GM12801 (cell line): ENCODE results near the gene DUSP3.

ENCODE experiments used
- TF ChIP-seq, protein P1 (sequence below): IDR thresholded peaks from one replicate; pipeline ENCODE4 v1.5.1; 2011; ENCODE audit warnings: control low read depth; ENCODE audit not compliant: insufficient read length; ENCODE audit errors: extremely low read depth

The DUSP3 gene

DNA sequence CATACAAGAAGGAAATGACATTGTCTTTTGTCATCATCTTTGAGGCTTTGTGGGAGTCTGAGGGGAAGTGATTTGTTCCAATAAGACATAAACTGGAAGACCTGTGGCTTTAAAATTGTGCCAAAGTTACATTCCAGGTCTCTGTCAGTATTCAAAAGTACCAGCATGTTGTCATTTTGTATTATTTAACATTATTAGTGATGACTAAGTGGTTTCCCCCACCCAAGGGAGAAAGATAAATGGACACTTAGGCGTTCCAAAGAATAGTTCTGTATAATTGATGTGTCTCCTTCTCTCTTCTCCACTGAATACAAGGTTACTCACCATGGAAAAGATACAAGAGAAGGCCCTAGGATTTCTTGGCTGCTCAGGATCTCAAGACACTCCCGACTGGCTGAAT lies 5.3 kb upstream of the DUSP3 start:
- TF ChIP-seq, protein P1, sequence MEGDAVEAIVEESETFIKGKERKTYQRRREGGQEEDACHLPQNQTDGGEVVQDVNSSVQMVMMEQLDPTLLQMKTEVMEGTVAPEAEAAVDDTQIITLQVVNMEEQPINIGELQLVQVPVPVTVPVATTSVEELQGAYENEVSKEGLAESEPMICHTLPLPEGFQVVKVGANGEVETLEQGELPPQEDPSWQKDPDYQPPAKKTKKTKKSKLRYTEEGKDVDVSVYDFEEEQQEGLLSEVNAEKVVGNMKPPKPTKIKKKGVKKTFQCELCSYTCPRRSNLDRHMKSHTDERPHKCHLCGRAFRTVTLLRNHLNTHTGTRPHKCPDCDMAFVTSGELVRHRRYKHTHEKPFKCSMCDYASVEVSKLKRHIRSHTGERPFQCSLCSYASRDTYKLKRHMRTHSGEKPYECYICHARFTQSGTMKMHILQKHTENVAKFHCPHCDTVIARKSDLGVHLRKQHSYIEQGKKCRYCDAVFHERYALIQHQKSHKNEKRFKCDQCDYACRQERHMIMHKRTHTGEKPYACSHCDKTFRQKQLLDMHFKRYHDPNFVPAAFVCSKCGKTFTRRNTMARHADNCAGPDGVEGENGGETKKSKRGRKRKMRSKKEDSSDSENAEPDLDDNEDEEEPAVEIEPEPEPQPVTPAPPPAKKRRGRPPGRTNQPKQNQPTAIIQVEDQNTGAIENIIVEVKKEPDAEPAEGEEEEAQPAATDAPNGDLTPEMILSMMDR, result no peak

DNA sequence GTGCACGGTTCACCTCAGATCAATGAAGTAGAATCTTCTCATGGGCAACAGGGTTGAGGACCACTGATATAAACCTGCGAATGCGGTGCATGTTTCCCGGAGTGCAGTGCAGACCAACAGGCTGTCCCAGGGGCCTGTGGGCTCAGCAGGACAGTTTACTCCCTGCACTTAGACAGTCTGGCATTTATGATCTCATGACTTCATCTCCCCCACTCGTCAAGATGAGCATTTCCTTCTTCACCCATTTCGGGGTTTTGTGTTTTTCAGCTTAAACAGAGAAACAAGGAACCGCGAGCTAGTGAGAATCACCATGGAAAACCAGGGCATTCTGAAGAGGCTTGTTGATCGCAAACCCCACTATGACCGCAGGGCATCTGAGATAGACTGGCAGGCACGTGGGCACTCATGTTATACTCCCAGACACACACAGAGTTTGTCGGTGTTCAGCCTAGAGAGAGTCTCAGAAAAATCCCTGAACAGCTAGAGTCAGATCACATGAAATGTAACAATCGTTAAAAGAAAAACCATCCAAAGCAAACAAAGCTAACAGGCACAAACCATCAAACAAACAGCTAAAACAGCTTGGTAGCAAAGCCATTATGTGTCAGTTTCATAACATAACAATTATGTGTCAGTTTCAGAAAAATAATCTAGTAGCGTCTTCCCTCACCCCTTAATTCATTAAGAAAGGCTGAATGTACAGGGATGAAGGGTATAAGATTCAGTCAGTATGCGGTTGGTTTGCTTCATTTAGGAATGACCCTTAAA lies 4.3 kb upstream of the DUSP3 start:
- TF ChIP-seq, protein P1, result no peak

DNA sequence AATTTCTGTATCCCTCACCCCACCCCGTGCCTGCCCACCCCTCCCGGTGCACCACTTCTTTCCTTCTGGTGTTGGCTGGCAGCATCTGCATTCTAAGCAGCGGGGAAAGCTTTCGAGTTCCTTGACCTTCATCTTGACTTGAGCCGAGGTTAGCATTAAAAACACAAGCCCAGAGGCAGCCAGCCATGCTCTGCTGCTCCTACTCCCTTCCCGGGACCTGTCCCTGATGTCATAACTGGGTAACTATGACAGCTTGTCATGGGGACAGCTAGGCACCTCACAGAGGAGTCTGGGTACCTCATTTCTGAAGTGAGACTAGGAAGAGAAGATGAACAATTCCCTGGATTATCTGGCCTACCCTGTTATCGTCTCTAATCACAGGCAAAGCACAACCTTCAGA lies 1.4 kb upstream of the DUSP3 start, which contains the start of gene CFAP97D1:
TSS of gene CFAP97D1 (plus strand) at position 301 of the 400 bp plus-strand sequence. CDS start at position 329, 28 bp downstream.
- TF ChIP-seq, protein P1, result no peak

DNA sequence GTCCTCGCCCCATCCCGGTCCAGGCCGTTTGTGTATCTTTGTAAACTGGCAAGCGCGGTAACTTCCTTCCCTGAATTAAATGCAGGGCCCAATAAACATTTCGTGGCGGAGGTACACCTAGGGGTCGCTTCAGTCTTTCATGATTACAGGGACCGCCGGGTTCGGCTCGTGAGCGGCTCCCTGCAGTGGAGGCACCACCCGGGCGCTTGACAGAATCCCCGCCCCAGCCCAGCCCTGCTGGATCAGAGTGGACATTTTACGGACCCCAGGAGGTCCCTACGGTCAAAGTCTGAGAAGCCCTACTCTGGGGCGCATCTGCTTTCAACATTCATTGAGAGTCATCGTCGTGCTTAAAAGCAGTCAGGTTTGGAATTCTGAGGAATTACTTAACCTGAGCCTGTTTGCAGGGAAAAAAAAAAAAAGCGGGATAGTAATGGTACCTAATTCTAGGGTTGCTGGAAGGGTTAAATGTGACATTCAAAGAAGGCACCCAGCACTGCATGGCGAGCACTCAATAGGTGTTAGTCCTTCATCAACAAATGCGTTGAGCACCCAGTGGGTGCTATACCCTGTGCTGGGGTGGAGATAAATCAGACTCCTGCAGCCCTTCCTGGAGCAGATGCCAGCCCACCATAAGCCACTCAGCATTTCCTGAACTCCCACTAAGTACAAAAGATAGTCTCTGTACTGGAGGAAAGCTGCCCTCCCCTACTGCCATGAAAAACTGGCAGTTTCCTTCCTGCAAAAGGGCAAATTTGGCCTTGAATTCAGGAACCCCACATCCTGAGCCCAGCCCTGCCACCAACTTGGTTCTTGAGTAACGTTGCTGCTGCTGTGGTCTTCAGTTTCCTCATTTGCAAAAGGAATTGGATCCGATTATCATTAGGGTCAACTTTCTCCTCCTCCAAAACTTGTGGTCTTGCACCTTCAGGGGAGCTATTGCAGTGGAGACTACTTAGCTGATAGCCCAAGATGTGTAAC lies 658 bp upstream of the DUSP3 start:
- TF ChIP-seq, protein P1, result no peak

DNA sequence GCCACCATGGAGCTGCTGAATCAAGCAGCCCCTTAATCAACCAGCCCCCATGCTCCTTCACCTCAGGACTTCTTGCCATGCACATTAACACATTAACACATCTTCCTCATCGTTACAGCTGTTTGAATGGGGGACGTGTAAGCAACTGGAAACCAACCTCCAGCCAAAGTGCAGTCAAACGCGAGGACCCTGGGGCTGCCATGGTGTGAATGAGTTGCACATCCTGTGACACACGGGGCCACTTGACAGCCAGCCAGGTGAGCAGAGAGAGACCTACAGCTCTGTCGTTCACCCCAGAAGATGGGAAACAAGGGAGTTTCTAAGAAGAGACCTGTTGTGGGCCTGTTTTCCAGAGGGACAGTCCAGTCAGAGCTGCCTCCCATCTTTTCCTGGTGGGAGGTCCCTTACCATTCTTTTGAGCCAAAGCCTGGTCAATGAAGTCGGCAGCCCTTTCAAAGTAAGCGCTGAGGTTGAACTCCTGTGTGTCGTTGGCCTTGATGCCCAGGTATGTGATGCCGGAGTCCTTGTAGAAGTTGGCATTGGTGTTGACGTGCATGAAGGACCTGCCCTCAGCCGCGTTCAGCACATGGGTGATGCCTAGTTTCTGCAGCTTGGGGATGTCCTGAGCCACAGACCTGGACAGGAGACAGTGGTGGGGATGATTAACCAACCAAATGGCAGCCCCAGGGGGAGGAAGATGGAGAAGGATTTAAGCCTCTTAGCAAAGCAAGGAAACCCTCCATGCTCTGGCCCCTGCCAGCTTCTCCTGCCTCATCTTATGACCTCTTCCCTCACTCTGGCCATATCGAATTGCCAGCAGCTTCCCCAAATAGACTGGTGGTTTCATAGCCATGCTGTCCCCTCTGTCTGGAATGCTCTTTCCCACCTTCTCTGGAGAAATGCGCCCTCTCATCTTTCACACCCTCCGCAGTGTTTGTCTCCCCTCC lies 4.2 kb downstream of the DUSP3 start:
- TF ChIP-seq, protein P1, result no peak

DNA sequence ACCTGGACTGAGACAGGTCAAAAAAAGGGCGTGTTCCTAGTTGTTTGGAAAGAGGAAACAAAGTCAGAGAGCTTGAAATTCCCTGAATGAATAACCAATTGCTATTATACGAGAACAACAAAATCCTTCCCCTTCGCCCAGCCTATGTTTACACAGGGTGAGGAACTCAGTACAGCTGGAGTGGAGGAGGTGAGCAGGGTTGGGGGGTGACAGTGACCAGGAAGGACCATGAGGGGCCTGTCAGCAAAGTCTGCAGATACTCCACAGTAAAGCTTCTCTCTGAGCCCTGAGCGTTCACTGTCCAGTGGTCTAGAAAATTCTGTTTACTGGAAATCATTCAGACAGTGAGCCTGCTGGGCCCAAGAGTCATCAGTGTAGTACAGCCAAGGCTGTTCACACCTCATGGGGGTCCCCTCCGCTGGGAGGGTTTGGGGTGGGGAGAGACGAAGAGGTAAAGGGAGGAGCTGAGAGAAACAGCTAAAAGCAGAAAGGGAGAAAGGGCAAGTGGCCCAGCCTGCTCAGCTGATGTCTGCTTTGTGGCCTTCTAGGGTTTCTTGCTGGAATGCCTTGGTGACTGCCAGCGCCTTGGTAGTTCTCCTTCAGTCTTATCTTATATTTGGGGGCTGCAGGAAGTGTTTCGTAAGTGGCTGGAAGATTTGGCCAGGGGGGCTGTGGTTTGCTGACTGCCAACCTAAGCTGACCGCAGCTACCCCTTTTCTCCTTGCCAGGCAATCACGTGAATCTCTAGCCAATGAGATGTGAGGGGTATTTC lies 5.7 kb downstream of the DUSP3 start:
- TF ChIP-seq, protein P1, result no peak
